Occipital lobe (tissue), 2 donors: ENCODE measurements around the gene ARID1B. TPM values are rescaled to one million over a fixed set of nuclear protein-coding genes. Genes with fewer than 3 reads are reported as not detected.

Source experiments
- DNase-seq: peaks from one replicate; lab custom pipeline; 2025; lab: John Stamatoyannopoulos, UW
- total RNA-seq: library from RNA; depleted of rRNA; stranded (reverse); fragments of >200 nt; gene quantifications from one replicate; pipeline ENCODE4 v1.2.3, GENCODE V29; 2014

The ARID1B gene
- total RNA-seq, 1 donor from 2014 or later: 95.8 TPM

DNA sequence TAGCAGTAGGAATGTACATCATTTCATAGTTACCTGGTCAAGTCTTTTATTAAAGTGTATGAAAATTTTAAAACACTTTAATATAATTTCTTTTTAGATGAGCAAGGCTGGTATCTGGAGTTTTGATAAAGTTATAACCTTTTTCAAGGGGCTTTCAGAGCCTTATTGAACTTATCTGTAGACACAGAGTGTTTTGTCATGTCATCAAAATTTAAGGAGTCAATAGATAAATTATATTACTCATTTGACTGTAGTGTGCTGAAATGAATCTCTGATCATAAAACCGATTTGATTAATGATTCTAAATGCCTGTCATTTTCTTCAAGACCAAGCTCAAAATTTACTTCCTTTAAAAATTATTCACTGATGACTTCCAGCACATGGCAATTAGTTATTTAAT is 125.6 kb downstream of the ARID1B start:
- DNase-seq: no peak

DNA sequence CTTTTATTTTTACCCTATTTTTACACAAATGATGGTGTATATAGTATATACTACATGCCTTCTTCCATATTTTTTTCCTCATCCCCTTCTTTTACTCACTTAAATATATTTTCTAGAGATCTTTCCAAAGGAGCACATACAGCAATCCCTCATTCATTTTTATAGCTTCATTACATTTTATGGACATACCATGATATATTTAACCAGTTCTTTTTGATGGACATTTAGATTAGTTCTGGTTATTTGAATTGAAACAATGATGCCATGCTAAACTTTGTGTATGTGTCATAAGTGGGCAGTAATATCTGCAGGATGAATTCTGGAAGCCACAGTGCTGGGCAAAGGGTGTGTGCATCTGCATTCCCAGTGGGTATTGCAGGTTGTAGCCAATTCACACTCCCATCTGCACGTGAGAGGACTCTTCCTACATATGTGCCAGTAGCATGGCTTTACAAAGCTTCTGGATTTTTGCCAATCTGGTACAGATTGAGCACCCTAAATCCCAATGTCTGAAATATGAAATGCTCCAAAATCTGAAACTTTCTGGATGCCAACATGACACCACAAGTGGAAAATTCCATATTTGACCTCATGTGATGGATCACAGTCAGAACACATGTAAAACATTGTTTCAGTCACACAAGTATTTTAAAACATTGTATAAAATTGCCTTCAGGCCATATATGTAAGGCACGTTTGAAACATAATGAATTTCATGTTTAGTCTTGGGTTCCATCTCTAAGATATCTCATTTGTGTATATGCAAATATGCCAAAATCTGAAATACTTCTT is 127.2 kb downstream of the ARID1B start:
- no peak for DNase-seq

DNA sequence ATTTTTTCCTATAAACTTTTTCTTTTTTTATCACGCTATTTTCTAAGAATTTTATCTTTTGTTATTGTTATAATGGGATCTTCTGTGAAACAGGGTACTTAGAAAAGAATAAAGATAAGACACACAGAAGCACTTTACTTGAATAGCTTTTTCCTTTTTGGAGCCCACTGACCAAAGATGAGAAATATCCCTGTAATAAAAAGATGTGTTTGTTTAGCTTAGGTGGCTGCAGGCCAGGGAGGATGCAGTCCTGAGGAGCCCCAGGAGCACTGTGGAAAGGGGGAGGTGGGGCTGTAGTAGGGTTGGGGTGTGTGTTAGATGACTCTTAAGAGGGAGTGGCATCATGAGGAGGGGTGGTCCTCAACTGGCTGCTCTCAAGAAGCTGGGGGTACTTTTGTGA is 128.6 kb downstream of the ARID1B start:
- no peak for DNase-seq

DNA sequence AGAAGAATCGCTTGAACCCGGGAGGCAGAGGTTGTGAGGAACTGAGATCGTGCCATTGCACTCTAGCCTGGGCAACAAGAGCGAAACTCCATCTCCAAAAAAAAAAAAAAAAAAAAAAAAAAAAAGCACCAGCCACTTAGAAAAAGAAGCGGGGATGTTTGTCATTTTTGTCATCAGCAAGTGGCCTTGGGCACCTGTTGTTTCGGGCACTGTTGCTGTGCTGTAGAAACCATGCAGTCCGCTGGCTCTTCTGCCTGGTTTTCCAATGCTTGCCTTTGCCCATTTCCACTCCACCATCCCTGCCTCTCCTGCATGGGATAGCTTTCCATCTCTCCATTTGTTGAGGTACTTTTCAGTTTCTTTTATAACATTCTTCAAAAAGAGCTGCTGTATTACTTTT is 129.3 kb downstream of the ARID1B start:
- DNase-seq: no peak

DNA sequence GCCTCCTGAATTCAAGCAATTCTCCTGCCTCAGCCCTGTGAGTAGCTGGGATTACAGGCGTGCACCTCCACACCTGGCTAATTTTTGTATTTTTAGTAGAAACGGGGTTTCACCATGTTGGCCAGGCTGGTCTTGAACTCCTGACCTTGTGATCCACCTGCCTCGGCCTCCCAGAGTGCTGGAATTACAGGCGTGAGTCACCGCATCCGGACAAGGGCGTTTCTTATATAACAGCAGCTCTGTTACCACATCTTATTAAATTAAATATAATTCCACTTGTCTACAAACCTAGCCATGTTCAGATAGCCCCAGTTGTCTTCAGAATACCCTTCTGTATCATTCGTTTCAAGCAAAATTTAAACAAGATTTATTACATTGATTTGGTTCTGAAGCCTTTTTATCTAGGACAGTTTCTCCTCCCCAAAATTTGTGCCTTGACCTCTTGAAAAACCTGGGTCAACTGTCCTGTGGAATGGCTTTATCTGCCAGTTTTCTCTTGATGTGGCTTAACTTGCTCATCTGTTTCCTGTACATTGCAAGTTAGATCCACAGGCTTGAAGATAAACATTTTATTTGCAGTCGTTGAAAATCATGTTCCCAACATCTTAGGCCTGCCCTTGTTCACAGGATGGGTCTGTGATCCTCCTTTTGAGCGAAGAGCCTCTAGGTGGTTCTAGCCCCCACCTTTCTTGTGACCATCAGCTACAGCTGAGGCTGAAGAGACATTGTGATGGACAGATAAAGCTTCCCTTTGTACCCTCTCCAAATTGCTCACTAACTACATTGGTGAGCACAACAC is 132.2 kb downstream of the ARID1B start:
- DNase-seq: no peak

DNA sequence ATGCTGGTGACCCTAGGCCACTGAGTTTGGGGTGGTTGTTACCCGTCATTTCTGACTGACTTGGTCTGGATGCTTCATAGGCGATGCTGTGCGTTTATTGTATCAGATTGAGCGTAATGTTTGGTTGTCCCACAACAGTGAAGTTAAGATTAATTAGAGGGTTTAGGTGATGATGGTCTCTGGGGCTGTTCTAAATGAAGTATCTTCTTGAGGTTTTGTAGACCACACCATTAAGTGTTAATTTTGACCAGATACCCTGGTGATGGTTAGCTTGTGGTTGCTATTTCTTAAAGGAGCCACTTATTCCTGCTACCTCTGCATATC is 132.8 kb downstream of the ARID1B start:
- no peak for DNase-seq

DNA sequence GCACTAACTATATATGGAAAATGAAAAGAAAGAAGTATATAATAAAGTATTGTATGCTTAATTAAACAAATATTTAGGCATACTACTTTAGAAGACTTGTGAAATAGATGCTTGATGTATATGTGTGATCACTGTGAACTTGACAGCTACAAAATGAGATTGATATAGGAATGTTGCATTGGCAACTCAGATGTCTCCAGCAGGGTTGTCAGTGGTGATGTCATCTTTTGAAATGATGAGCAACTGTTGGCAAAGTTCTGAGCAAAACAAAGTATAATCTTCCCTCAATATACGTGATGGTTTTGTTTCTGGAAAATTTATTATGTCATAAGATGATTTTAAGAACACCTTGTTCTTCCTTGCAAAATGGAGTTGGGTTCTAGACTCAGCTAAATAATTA is 133.8 kb downstream of the ARID1B start:
- no peak for DNase-seq

DNA sequence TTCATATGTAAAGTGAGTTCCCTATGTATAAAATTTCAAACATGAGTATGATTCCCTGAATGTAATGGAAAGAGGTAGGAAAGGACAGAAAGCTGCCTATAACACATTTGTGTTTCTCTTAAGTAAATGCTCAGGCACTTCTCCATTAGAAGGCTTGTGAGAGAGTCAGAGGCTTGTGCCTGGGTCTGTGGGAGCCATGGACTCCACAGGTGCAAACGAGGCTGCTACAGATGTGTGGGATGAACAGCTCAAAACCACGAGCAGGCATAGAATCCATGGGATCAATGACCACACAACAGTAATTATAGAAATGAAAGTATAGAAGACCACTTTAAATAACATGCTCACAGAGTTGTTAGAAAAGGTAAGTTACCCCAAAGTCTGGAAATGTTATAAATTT is 134.4 kb downstream of the ARID1B start:
- no peak for DNase-seq

DNA sequence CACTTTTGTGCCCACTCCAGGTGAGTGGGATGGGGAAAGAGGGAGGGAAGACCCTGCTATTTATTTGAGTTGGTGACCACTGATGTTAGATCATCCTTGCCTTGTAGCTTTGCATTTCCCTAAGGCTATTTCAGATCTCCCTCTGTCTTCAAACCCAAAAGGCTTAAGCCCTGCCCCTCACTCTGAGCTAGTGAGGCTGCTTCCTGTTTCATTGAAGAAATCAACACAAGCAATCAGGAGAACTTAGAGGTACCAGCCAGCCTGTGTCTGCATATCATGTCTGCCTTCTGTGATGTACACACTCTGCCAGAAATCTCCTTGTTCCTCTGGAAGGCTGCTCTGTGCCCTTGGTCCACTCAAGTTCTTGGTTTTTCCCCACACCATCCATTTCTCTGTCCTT is 135.3 kb downstream of the ARID1B start:
- no peak for DNase-seq

DNA sequence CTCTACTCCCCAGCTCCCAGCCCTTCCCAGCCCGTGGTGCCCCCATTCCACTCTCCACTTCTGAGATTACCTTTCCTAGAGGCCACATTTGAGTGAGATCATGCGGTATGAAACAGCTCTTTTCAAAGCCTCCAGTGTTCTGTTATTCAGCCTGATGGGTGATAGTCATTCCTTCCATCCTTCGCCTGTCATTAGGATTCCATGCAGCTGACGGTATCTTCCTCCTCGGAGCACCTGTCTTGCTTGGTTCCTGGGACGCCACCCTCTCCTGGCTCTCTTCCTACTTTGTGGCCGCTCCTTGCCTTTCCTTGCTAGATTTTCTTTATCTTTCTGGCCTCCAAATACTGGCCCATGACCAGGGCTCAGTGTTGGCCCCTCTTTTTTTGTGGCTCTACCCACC is 137.0 kb downstream of the ARID1B start:
- no peak for DNase-seq

DNA sequence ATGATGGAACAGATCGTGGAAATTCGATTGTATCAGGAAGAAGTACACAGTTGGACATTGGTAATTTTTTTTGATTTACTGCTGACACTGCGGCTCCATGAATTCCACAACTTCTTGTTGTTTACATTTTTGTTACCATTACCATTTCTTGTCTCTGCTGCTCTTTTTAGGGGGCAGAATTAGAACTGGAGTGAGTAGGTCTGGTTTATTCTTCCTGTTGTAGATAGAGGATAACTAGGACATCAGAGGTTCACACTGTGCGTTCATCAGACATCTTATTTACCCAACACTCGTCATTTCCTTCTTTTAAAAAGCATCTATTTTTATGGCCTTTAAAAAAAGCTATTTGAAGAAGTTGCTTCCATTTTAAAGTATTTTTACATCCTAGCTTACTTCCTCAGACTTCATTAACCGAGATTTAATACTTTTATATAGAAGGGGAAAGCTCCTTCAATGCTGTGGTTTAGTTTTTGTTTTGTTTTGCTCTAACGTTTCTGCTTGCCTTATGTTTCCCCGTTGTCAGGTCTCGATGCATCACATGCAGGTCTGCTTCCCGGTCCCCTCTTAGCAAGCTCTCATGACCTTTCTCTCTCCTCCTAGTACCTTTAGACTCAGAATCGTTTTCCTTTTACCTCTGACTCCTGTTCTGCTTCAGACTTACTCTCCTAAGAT is 139.1 kb downstream of the ARID1B start:
- no peak for DNase-seq

DNA sequence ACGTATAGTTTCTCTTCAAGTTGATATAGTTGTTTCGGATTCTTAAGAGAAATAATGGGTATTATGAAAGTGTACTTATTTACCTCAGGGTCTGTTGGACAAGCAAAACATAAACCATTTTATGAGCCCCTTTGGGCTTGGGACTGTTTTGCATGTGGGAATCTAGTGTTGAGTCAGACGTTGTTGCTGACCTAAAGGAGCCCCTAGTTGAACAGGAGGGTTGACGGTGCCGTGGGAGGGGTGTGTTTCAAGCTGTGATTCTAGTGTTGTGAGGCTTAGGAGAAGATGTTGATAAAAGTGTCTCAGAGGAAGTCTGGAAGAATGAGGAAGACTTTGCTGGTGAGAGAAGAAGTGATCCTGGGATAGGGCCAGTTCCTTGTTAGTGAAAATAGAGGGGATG is 140.0 kb downstream of the ARID1B start:
- no peak for DNase-seq

DNA sequence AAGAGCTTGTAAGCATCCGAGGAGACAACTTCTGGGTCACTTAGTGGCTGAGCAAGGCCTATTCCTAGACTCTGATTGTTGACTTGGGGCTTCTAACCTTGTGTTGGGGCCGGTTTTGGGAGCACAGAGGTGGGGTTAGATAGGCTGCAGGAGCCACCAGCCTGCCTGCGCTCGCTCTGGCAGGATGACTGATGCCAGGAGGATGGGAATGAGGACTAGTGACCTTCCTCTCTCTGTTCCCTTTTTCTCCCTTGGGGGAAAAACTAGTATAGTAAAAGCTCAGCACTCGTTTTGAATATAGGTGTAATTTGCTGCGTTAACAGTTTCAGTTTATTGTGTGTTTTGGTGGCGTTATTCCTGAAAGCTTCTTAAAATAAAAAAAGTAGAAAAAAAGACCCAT is 141.5 kb downstream of the ARID1B start:
- DNase-seq: no peak

DNA sequence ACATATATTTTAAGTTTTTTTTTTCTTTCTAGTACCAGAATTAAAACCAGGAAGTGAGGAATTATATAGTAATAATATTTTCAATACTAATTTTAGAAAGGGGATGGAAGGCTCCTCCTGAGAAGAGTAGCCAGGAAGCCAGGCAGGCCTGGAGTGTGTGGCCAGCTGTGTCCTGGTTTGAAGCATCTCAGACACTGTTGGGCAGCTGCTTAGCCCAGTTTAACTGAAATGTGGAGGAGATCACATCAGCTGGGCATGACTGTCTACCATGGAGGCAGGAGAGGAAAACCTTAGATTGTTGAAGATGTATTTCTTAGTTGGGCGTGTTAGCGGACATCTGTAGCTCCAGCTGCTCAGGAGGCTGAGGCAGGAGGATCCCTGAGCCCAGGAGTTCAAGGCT is 142.2 kb downstream of the ARID1B start:
- no peak for DNase-seq

DNA sequence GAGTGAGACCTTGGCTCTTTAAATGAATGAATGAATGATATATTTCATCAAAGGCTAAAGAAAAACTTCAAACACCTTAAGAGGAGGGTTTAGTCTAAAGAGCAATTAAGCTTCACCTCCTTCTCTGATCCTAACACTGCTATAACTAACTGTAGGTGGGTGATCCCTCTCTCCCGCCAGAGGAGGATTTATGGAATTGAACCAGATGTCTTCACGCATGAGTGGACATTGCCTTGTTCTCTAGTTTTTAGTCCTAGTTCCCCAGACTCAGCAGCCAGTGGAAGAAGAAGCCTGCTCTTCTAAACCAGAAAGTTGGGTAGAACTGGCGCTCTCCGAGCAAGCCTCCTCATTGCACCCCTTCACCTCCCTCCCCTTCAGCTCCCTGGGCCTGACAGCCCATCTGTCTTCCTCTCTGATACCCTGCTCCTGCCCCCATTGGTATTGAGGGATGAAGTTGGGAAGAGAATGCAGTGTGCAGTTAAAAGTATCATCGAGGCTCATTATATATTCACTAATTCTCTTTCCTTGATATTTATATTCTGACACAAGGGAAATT is 142.7 kb downstream of the ARID1B start:
- DNase-seq: no peak

DNA sequence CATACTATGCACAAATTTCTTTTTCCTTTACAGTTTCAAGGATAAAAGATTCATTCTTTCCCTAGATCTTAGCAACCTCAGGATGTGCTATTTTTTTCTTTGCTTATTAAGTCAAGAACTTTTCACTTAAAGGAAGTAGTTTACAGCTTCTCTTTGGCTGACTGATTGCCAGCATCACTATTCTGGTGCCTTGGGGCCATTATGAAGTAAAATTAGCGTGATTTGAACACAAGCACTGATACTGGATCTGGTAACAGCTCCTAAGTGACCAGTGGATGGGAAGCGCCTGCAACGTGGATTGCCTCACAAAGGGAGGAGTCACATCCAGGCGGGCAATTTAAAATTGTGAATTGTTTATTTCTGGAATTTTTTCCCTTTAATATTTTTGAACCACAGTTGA is 147.1 kb downstream of the ARID1B start:
- no peak for DNase-seq

DNA sequence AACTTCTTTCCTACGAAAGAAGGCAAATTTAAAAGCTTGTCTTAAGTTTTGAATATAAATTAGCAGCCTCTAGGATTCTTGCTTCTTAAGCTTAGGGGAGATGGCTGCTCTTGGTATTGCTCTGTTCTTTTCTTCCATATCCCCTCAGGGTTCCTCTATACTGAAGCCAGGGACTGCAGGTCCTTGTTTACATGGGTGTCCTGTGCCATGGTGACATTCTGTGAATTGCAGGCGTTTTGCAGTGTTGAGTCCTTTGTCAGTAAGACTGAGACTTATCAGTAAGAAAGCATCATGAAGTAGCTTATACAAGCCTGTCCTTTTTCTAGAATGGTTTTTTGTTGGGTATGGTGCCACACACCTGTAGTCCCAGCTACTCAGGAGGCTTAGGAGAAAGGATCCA is 147.8 kb downstream of the ARID1B start:
- no peak for DNase-seq

DNA sequence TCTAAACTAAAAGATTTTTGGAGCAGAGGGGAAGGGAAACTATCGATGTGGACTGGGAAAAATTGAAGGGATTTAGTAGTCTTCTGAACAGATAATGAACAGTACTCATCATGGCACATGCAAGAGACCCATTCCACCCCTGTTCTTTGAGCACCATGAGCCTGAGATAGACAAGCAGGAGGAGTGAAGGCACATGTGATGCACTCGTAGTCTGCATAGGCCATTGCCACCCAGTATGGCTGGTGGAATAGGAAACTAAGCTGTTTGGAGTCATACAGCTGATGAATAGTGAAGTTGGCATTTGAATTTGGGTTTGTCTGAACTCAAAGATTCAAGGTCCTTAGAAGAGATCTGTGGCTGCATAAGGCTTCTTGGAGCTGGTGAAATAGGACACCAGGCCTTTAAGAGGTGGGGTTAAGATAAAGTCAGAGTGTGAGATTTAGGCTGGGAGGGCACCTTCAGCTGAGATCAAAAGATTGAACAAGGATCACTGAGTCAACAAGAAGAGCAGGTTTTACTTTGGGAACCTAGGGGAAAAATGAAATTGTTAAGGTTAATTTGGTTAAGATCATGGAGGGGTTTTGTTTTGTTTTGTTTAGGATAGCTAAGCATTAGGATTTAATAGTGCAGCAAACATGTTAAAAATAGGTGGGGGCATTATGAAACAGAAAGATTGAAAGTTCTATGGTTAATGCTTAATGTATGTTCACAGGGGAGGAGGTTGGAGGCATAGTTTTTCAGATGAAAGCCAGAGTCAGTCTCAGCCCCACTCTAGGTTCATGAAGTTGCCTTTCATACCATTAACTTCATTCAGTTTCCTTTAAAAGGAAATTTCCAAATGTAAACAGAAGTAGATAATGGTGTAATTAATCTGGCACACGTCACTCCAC is 148.8 kb downstream of the ARID1B start:
- no peak for DNase-seq

DNA sequence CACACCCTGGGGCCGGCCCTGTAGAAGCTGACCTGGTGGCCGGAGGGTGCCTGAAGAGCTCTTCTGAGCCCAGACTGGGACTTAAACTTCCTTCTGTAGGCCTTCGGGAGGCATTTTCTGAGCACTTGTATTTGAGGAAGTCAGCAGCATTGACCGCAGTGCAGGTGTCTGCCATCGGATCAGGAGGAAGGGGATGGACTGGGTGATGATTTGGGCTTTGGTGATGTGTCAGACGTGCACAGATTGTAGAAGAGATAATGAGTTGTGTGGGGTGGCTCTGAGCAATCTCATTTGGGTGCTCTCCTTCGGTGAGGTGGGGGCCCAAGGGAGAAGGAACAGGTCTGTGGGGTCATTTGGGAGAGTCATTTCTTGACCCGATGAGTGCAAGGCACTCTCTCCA is 150.9 kb downstream of the ARID1B start:
- no peak for DNase-seq

DNA sequence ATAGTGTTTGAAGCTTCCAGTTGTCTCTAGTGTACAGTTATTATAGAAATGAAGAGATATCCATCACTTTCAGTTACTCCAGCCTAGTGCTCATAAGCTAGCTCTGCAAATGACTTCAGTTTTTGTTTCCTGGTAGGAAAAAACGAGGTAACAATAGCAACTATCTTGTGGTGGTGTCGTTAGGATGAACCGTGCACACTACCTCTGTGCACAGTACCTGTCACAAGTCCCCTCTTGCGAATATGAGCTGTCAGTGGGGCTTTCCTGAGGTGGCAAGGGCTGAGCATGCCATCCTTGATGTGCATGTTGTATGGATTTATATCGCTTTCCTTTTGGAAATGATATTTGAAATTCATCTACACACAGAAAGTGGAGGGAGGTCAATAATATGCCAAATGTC is 151.8 kb downstream of the ARID1B start:
- DNase-seq: no peak

DNA sequence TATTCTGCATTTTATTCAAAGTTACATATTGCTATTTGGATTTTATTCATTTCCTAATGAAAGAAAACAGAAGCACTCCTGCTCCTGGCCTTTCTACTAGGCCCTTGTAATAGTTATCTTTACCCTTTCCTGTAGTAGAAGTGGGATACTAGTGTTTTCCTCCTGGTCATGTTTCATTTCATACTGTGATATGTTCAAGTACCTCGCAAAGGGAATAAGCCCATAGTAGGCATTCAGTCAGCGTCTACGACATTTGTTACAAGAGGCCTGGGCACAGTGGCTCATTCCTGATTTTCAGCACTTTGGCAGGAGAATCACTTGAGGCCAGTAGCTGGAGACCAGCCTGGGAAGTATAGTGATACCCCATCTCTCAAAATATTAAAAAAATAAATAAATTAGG is 154.1 kb downstream of the ARID1B start:
- DNase-seq: no peak
